Loucy (cell line): ENCODE data around the gene ZDHHC11.

Experiments
- H2AFZ ChIP-seq: fragments of 200-600 bp; sonication (generic); 2 replicates; pipeline ENCODE4 v1.6.0; 2016; ENCODE audit warnings: antibody characterized with exemption, mild to moderate bottlenecking, low read length, moderate library complexity
- H3F3A ChIP-seq: fragments of 200-600 bp; 2 replicates; pipeline ENCODE4 v1.6.0; 2016; ENCODE audit warnings: antibody characterized with exemption, low read depth, mild to moderate bottlenecking
- H3K27me3 ChIP-seq: fragments of 200-600 bp; sonication (generic); 2 replicates; pipeline ENCODE4 v1.6.1; 2014; ENCODE audit warnings: low read length, mild to moderate bottlenecking; ENCODE audit not compliant: insufficient read depth, poor library complexity, severe bottlenecking
- H3K36me3 ChIP-seq: fragments of 200-600 bp; sonication (generic); 2 replicates; pipeline ENCODE4 v1.6.1; 2016; ENCODE audit warnings: low read length; ENCODE audit not compliant: insufficient read depth
- H3K4me1 ChIP-seq: fragments of 200-600 bp; sonication (generic); 2 replicates; pipeline ENCODE4 v1.5.1; 2014; ENCODE audit warnings: low read length, mild to moderate bottlenecking; ENCODE audit not compliant: insufficient read depth, poor library complexity, severe bottlenecking
- H3K4me2 ChIP-seq: fragments of 200-600 bp; sonication (generic); 2 replicates; pipeline ENCODE4 v1.6.0; 2014; ENCODE audit warnings: antibody characterized with exemption, low read length, low read depth, mild to moderate bottlenecking; ENCODE audit not compliant: poor library complexity, severe bottlenecking
- H3K4me3 ChIP-seq: fragments of 200-600 bp; sonication (generic); 2 replicates; pipeline ENCODE4 v1.5.1; 2014; ENCODE audit warnings: low read length, mild to moderate bottlenecking, mixed read lengths; ENCODE audit not compliant: poor library complexity, severe bottlenecking
- H3K79me2 ChIP-seq: fragments of 200-600 bp; sonication (generic); 2 replicates; pipeline ENCODE4 v1.6.1; 2014; ENCODE audit warnings: low read length; ENCODE audit not compliant: insufficient read depth
- H3K9ac ChIP-seq: fragments of 200-600 bp; sonication (generic); 2 replicates; pipeline ENCODE4 v1.6.0; 2014; ENCODE audit warnings: mild to moderate bottlenecking, low read depth, low read length, moderate library complexity; ENCODE audit not compliant: poor library complexity, severe bottlenecking
- H3K9me2 ChIP-seq: fragments of 200-600 bp; sonication (generic); replicated peaks from 2 replicates; pipeline ENCODE4 v1.6.1; 2016; ENCODE audit warnings: low read depth, low read length, mixed read lengths
- H3K9me3 ChIP-seq: fragments of 200-600 bp; sonication (generic); 2 replicates; pipeline ENCODE4 v1.6.1; 2014; ENCODE audit warnings: mild to moderate bottlenecking, antibody characterized with exemption, low read length, low read depth; ENCODE audit not compliant: insufficient read depth
- H4K20me1 ChIP-seq: fragments of 200-600 bp; sonication (generic); 2 replicates; pipeline ENCODE4 v1.6.0; 2014; ENCODE audit warnings: antibody characterized with exemption, low read length, mild to moderate bottlenecking; ENCODE audit not compliant: insufficient read depth, poor library complexity, severe bottlenecking
- CTCF ChIP-seq: fragments of 200-600 bp; sonication (generic); conservative IDR thresholded peaks from 2 replicates; pipeline ENCODE4 v1.5.1; 2014; ENCODE audit warnings: mild to moderate bottlenecking, antibody characterized with exemption, low read length
- EZH2phosphoT487 ChIP-seq: fragments of 200-600 bp; IDR thresholded peaks from 2 replicates; pipeline ENCODE4 v1.6.1; 2018; ENCODE audit warnings: antibody characterized with exemption, mild to moderate bottlenecking, moderate library complexity, borderline replicate concordance

ZDHHC11 gene

GRCh38 chr5:850511-851006, at the start of gene ZDHHC11:
TSS of gene ZDHHC11 (minus strand) at chr5:850986. CDS start at chr5:850602, 384 bp downstream.
- H4K20me1 ChIP-seq, result no peaks in the 10 kb centered on the region
- H3K4me1 ChIP-seq, result no peaks in the 10 kb centered on the region
- no peak within 1 kb of the TSS for H3K4me3 ChIP-seq
- no peak within 1 kb of the TSS for H3K4me2 ChIP-seq
- no peak within 1 kb of the TSS for H2AFZ ChIP-seq
- no peaks in the 10 kb centered on the region for H3F3A ChIP-seq
- H3K9ac ChIP-seq, result no peak within 1 kb of the TSS
- H3K79me2 ChIP-seq, result no peaks in the 10 kb centered on the region
- H3K27me3 ChIP-seq, result no peaks in the 10 kb centered on the region
- TF ChIP-seq CTCF (no peak), EZH2phosphoT487 (no peak)
- H3K36me3 ChIP-seq, result no peaks in the 10 kb centered on the region
- no peaks in the 10 kb centered on the region for H3K9me2 ChIP-seq
- H3K9me3 ChIP-seq, result no peaks in the 10 kb centered on the region

- H3K9me2 ChIP-seq, result no peaks in the 10 kb centered on the region
- TF ChIP-seq CTCF, result no peak
- no peak for TF ChIP-seq EZH2phosphoT487
- peaks cover 60% of the 10 kb centered on the region for H3K4me1 ChIP-seq
- peak overlapping the region; percentile 97 for H3K9ac ChIP-seq
- H3K79me2 ChIP-seq, result peaks cover 65% of the 10 kb centered on the region
- H2AFZ ChIP-seq, result no peak overlapping the region
- no peaks in the 10 kb centered on the region for H3K9me3 ChIP-seq
- H4K20me1 ChIP-seq, result peaks cover 9% of the 10 kb centered on the region
- H3K36me3 ChIP-seq, result peaks cover 8% of the 10 kb centered on the region; the same call in 1 of the 2 replicates
- peak overlapping the region; percentile 99 for H3K4me3 ChIP-seq
- H3F3A ChIP-seq, result no peaks in the 10 kb centered on the region
- H3K27me3 ChIP-seq, result no peaks in the 10 kb centered on the region
- peak overlapping the region; percentile 100 for H3K4me2 ChIP-seq
Measured at GRCh38 chr5:893711-894110, 42.9 kb upstream of the ZDHHC11 start.

- Histone ChIP-seq H3K4me3 (peak overlapping the region; percentile 99), H3K4me1 (peaks cover 61% of the 10 kb centered on the region), H2AFZ (peak overlapping the region; percentile 85), H3K9me2 (no peaks in the 10 kb centered on the region), H3K27me3 (no peaks in the 10 kb centered on the region), H3K9ac (peak overlapping the region; percentile 97), H3K4me2 (peak overlapping the region; percentile 100), H3F3A (no peaks in the 10 kb centered on the region), H4K20me1 (peaks cover 9% of the 10 kb centered on the region), H3K79me2 (peaks cover 70% of the 10 kb centered on the region), H3K36me3 (peaks cover 13% of the 10 kb centered on the region; the same call in 1 of the 2 replicates), H3K9me3 (no peaks in the 10 kb centered on the region)
- TF ChIP-seq CTCF (no peak), EZH2phosphoT487 (no peak)
Measured at GRCh38 chr5:893137-893506, 42.3 kb upstream of the ZDHHC11 start.
